Breast epithelium (tissue), 3 donors: ENCODE measurements around the gene PHF21A.

Source experiments
- POLR2A ChIP-seq: fragments of 450-650 bp; IDR thresholded peaks from one replicate; pipeline ENCODE4 v1.6.1; 2016; ENCODE audit warnings: antibody characterized with exemption, mild to moderate bottlenecking, moderate library complexity
- TF ChIP-seq, protein P1 (sequence below), 3 donors: fragments of 450-650 bp; IDR thresholded peaks; one replicate each; pipeline ENCODE4 v1.5.1; 2016 to 2017; ENCODE audit warnings: antibody characterized with exemption in 3 of 3, mild to moderate bottlenecking in 3 of 3, moderate library complexity in 3 of 3

DNA sequence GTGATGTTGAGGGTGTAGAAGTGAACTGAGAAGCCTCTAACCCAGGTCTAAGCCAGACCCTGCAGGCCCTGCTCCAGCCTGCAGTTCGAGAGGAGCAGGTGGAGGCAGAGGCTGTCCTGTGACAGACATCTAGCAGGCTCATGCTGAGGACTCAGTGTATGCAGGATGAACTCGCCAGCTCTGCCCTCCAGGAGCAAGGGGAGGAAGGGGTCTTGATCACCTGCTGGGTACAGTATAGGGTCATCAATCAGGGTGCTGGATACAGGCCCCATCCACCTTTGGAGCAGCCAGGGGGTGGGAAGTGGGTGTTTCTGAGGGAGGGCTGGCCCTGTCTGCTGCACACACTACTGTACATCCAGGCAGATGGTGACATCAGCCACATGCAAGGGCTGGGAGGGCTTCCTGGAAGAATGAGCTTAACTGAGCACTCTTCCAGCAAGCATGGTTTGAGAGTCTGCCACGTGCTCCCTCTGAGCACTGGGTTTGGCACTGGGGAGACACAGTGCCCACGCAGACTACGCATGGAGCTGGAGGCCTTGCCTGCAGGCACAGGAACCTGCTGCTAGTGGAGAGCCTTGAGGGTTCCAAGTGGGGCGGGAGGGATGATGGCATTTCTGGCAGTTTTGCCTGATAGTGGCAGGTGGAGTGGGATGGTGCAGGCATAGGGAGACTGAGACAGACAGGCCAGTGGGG is 226.6 kb downstream of the PHF21A start:
- no peak for TF ChIP-seq POLR2A
- TF ChIP-seq, protein P1, sequence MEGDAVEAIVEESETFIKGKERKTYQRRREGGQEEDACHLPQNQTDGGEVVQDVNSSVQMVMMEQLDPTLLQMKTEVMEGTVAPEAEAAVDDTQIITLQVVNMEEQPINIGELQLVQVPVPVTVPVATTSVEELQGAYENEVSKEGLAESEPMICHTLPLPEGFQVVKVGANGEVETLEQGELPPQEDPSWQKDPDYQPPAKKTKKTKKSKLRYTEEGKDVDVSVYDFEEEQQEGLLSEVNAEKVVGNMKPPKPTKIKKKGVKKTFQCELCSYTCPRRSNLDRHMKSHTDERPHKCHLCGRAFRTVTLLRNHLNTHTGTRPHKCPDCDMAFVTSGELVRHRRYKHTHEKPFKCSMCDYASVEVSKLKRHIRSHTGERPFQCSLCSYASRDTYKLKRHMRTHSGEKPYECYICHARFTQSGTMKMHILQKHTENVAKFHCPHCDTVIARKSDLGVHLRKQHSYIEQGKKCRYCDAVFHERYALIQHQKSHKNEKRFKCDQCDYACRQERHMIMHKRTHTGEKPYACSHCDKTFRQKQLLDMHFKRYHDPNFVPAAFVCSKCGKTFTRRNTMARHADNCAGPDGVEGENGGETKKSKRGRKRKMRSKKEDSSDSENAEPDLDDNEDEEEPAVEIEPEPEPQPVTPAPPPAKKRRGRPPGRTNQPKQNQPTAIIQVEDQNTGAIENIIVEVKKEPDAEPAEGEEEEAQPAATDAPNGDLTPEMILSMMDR (IDR thresholded peaks at IDR 0.05): no peak
